ENCODE results near the gene SLC31A1. TPM values are rescaled to one million over a fixed set of nuclear protein-coding genes. Genes with fewer than 3 reads are reported as not detected.

The SLC31A1 gene
- total and polyA plus RNA-seq, 2 of the 13 experiments (the other 11 are each of a cell fraction or from before 2014, with no cell fraction given): 62.9 to 70.0 TPM

DNA sequence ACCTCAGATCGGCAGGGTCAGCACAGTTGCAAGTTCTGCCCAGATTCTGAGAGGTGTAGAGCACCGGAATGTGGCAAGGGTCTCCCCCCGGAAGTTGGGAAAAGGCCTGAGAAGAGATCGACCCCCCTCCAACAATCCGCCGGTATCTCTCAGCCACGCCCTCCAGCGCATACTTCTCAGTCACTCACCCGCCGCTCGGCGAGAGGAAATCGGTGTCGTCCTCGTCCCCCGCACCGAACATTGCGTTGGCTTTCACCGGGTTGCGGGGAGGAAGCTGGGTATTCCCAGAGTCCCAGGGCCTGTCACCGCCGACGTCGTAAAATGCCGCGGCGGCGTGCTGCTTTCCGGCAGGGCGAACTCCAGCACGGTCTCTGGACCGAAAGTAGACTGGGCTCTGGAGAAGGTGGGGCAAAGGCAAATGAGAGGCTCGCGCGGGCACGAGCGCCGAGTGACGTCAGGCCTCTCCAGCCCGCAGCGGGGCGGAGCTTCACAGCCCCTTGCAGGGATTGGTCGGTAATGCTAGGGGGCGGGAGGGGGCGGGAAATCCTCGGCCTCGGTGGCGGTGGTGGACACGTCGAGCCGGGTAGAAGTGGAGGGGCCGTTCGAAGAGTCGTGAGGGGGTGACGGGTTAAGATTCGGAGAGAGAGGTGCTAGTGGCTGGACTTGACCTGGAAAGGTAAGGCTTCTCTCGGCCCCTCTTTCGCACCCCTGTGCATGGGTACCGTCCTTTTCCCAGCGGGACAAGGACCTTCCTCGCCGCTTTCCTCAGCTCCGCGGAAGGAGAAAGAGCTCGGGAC lies at the start of gene SLC31A1, which contains the start of gene FKBP15 (continued):
- TF ChIP-seq, protein P1, sequence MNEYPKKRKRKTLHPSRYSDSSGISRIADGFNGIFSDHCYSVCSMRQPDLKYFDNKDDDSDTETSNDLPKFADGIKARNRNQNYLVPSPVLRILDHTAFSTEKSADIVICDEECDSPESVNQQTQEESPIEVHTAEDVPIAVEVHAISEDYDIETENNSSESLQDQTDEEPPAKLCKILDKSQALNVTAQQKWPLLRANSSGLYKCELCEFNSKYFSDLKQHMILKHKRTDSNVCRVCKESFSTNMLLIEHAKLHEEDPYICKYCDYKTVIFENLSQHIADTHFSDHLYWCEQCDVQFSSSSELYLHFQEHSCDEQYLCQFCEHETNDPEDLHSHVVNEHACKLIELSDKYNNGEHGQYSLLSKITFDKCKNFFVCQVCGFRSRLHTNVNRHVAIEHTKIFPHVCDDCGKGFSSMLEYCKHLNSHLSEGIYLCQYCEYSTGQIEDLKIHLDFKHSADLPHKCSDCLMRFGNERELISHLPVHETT (CRISPR knock-in tag; conservative IDR thresholded peaks at IDR 0.05): peak; percentile 88
- TF ChIP-seq ZSCAN12 (CRISPR knock-in tag; IDR thresholded peaks at IDR 0.05) (no peak), ZNF749 (CRISPR knock-in tag; IDR thresholded peaks at IDR 0.05; ENCODE audit: borderline replicate concordance) (peak; percentile 85; the same call in 1 of the 2 replicates), ZSCAN20 (CRISPR knock-in tag; IDR thresholded peaks at IDR 0.05; ENCODE audit: borderline replicate concordance) (peak; percentile 86; the same call in 1 of the 2 replicates), FOXO1 (CRISPR knock-in tag; IDR thresholded peaks at IDR 0.05) (peak; percentile 5; the same call in 1 of the 2 replicates), ZNF75D (CRISPR knock-in tag; IDR thresholded peaks at IDR 0.05; ENCODE audit: borderline replicate concordance) (no peak), MXI1 (IDR thresholded peaks at IDR 0.05; ENCODE audit: borderline replicate concordance, low read depth, low read length) (peak; percentile 94; the same call in 2 of the 3 replicates), CBX2 (IDR thresholded peaks at IDR 0.05; ENCODE audit: low read depth, low read length) (no peak), CBX2 (CRISPR knock-in tag; IDR thresholded peaks at IDR 0.05; ENCODE audit: low read depth) (no peak), TBX3 (IDR thresholded peaks at IDR 0.05; ENCODE audit: borderline replicate concordance) (no peak; the same call in 1 of the 2 replicates), EED (CRISPR knock-in tag; IDR thresholded peaks at IDR 0.05) (no peak), XBP1 (CRISPR knock-in tag; IDR thresholded peaks at IDR 0.05) (no peak)
- TF ChIP-seq, protein P2, sequence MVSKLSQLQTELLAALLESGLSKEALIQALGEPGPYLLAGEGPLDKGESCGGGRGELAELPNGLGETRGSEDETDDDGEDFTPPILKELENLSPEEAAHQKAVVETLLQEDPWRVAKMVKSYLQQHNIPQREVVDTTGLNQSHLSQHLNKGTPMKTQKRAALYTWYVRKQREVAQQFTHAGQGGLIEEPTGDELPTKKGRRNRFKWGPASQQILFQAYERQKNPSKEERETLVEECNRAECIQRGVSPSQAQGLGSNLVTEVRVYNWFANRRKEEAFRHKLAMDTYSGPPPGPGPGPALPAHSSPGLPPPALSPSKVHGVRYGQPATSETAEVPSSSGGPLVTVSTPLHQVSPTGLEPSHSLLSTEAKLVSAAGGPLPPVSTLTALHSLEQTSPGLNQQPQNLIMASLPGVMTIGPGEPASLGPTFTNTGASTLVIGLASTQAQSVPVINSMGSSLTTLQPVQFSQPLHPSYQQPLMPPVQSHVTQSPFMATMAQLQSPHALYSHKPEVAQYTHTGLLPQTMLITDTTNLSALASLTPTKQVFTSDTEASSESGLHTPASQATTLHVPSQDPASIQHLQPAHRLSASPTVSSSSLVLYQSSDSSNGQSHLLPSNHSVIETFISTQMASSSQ (IDR thresholded peaks at IDR 0.05; ENCODE audit: low read depth): no peak
- TF ChIP-seq, protein P2 (CRISPR knock-in tag; IDR thresholded peaks at IDR 0.05; ENCODE audit: borderline replicate concordance): no peak
- TF ChIP-seq, protein P3, sequence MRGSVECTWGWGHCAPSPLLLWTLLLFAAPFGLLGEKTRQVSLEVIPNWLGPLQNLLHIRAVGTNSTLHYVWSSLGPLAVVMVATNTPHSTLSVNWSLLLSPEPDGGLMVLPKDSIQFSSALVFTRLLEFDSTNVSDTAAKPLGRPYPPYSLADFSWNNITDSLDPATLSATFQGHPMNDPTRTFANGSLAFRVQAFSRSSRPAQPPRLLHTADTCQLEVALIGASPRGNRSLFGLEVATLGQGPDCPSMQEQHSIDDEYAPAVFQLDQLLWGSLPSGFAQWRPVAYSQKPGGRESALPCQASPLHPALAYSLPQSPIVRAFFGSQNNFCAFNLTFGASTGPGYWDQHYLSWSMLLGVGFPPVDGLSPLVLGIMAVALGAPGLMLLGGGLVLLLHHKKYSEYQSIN (CRISPR knock-in tag; IDR thresholded peaks at IDR 0.05; ENCODE audit: borderline replicate concordance): no peak
- TF ChIP-seq, protein P4, sequence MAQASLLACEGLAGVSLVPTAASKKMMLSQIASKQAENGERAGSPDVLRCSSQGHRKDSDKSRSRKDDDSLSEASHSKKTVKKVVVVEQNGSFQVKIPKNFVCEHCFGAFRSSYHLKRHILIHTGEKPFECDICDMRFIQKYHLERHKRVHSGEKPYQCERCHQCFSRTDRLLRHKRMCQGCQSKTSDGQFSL (CRISPR knock-in tag; IDR thresholded peaks at IDR 0.05): no peak
- TF ChIP-seq, protein P5, sequence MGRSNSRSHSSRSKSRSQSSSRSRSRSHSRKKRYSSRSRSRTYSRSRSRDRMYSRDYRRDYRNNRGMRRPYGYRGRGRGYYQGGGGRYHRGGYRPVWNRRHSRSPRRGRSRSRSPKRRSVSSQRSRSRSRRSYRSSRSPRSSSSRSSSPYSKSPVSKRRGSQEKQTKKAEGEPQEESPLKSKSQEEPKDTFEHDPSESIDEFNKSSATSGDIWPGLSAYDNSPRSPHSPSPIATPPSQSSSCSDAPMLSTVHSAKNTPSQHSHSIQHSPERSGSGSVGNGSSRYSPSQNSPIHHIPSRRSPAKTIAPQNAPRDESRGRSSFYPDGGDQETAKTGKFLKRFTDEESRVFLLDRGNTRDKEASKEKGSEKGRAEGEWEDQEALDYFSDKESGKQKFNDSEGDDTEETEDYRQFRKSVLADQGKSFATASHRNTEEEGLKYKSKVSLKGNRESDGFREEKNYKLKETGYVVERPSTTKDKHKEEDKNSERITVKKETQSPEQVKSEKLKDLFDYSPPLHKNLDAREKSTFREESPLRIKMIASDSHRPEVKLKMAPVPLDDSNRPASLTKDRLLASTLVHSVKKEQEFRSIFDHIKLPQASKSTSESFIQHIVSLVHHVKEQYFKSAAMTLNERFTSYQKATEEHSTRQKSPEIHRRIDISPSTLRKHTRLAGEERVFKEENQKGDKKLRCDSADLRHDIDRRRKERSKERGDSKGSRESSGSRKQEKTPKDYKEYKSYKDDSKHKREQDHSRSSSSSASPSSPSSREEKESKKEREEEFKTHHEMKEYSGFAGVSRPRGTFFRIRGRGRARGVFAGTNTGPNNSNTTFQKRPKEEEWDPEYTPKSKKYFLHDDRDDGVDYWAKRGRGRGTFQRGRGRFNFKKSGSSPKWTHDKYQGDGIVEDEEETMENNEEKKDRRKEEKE (IDR thresholded peaks at IDR 0.05): no peak
- TF ChIP-seq, protein P6, sequence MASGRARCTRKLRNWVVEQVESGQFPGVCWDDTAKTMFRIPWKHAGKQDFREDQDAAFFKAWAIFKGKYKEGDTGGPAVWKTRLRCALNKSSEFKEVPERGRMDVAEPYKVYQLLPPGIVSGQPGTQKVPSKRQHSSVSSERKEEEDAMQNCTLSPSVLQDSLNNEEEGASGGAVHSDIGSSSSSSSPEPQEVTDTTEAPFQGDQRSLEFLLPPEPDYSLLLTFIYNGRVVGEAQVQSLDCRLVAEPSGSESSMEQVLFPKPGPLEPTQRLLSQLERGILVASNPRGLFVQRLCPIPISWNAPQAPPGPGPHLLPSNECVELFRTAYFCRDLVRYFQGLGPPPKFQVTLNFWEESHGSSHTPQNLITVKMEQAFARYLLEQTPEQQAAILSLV (CRISPR knock-in tag; IDR thresholded peaks at IDR 0.05; ENCODE audit: borderline replicate concordance): peak; percentile 74; the same call in 1 of the 2 replicates

Measured in HepG2 (cell line).